ENCODE results near the gene POMT2.
"Not testable (repeated sequence)": the region's sequence is repeated elsewhere in the genome, so short reads cannot be mapped to it uniquely, and the experiment has no call there.

POMT2 gene

GRCh38 chr14:77296155-77296554 is 24.5 kb downstream of the POMT2 start:
- H3K4me3 ChIP-seq (ENCODE audit: control insufficient read depth, low read depth, low read length): no peak overlapping the region
- DNase-seq (ENCODE audit: low read depth): no peak
- no peak for TF ChIP-seq CTCF (conservative IDR thresholded peaks at IDR 0.05; ENCODE audit: control insufficient read depth, insufficient read depth, low read depth, low read length)

GRCh38 chr14:77290705-77291104 is 30.0 kb downstream of the POMT2 start:
- no peak for TF ChIP-seq CTCF (conservative IDR thresholded peaks at IDR 0.05; ENCODE audit: control insufficient read depth, insufficient read depth, low read depth, low read length)
- DNase-seq (ENCODE audit: low read depth): no peak
- no peak overlapping the region for H3K4me3 ChIP-seq (ENCODE audit: control insufficient read depth, low read depth, low read length)

DNA sequence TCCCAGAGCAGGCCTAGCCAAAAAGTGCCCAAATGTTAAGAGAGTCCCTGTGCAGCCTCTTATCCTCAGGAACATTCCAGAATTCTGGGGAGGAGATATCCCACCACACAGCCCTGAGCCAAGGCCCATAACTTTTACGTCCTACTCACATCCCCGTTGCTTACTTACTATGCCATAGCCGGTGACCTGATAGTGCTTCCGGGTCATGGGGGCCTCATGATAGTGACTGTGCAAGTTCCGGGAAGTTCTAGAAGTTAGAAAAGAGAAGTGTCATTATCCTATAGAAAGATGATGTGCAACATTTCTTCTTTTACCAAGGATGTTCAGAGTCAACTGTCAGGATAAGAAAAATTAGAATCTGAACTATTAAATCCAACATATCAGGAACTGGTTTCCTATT is 34.1 kb downstream of the POMT2 start:
- no peak for TF ChIP-seq CTCF (conservative IDR thresholded peaks at IDR 0.05; ENCODE audit: control insufficient read depth, insufficient read depth, low read depth, low read length)
- DNase-seq (ENCODE audit: low read depth): no peak
- no peak overlapping the region for H3K4me3 ChIP-seq (ENCODE audit: control insufficient read depth, low read depth, low read length)

DNA sequence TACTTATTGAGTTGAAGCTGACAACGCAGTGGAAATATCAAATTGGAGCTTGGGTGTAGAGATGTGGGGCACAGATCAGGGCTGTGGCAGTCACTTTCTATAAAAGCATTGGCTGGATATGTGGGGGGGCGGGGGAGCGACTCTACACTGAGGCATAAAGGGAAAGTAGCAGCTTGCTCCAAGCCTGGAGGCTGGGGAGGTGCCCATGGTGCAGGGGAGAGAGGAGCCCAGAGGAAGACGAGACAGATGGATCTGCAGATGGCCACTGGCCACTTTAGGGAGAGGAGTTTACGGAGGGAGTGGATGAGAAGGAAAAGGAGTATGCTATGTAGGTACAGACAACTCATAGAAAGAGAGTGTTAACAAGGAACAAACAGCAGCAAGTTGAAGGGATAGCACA is 36.2 kb downstream of the POMT2 start:
- DNase-seq (ENCODE audit: low read depth): no peak
- H3K4me3 ChIP-seq (ENCODE audit: control insufficient read depth, low read depth, low read length): no peak overlapping the region
- TF ChIP-seq CTCF (conservative IDR thresholded peaks at IDR 0.05; ENCODE audit: control insufficient read depth, insufficient read depth, low read depth, low read length): no peak

DNA sequence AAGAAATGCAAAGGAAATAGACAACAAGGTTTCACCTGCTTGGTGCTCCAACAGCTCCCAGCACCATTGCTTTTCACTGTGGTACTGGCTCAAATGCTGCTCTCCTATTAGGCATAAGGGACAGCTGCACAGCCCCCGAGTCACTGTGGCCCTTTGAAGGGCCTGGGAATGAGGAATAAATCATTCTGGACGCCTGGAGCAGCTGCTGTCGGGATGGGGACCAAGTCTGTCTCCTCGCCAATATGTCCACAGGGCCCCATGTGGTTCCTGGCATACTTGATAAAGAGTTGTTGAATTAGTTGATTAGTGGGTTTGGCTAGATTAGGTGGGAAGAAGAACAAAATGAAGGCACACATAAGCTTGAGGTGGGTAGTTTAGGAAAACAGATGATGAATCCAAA is 36.6 kb downstream of the POMT2 start:
- DNase-seq (ENCODE audit: low read depth): no peak
- no peak for TF ChIP-seq CTCF (conservative IDR thresholded peaks at IDR 0.05; ENCODE audit: control insufficient read depth, insufficient read depth, low read depth, low read length)
- H3K4me3 ChIP-seq (ENCODE audit: control insufficient read depth, low read depth, low read length): no peak overlapping the region

- H3K4me3 ChIP-seq (ENCODE audit: control insufficient read depth, low read depth, low read length): no peak overlapping the region
- DNase-seq (ENCODE audit: low read depth): no peak
- no peak for TF ChIP-seq CTCF (conservative IDR thresholded peaks at IDR 0.05; ENCODE audit: control insufficient read depth, insufficient read depth, low read depth, low read length)
Observed at GRCh38 chr14:77281852-77282410, 38.8 kb downstream of the POMT2 start.

- not testable (repeated sequence) for H3K4me3 ChIP-seq (ENCODE audit: control insufficient read depth, low read depth, low read length); DNase-seq (ENCODE audit: low read depth)
Observed at GRCh38 chr14:77280921-77281320, 39.8 kb downstream of the POMT2 start.
